ENCODE data around the gene GAD2. TPM values are rescaled to one million over a fixed set of nuclear protein-coding genes. Genes with fewer than 3 reads are reported as not detected.

Gene GAD2
- total and polyA plus RNA-seq, 2 experiments from 2014 or later, result 0.56 to 0.86 TPM

DNA sequence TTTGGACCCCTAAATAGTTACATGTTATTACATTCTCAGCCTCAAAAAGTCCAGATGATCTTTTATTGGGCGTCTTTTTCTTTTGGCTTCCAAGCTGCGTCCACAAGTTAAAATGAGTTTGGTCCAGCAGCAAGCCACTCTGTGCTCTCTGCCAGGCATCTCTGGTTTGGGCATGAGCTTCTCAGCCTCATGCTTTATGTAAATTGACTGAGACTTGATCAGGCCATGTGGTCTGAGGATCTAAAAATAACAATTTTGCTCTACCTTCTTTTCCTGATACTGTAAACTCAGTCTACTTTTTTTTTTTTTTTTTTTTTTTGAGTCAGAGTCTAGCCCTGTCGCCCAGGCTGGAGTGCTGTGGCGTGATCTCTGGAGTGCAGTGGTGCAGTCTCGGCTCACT lies 15.6 kb downstream of the GAD2 start (continued):
- TF ChIP-seq STAT1 (IDR thresholded peaks at IDR 0.05; ENCODE audit: unreplicated experiment), result no peak

DNA sequence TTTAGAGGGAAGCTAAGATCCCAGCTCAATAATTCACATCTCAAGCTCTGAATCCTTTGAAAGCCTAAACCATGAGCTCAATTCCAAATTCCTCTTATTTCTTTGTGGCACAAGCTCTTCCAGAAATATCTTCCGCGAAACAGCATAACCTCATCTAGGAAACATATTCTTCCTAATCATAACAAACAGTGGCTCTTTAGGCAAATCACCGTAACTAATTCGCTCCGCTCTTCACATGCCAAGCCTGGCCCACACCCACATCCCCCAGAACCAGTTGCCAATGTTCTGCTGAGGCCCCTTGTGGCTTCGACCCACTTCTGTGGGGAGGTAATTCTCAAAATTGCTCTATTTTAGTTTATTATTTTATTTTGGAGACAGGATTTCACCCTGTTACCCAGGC lies 19.2 kb downstream of the GAD2 start:
- H3K9me3 Mint-ChIP-seq, result no peaks in the 10 kb centered on the region
- H3K27ac Mint-ChIP-seq, result no peak overlapping the region
- Histone ChIP-seq H3K27me3 (ENCODE audit: insufficient read depth) (no peaks in the 10 kb centered on the region), H3K36me3 (ENCODE audit: insufficient read depth) (no peaks in the 10 kb centered on the region), H3K4me1 (ENCODE audit: insufficient read depth) (no peaks in the 10 kb centered on the region; the same call in 1 of the 2 replicates), H3K4me3 (no peak overlapping the region), H3K79me2 (replicated peaks; ENCODE audit: insufficient read depth) (no peaks in the 10 kb centered on the region), H3F3A (replicated peaks; ENCODE audit: low read depth) (no peaks in the 10 kb centered on the region), H3K4me2 (no peak overlapping the region), H3K27ac (ENCODE audit: low read depth) (no peak overlapping the region), H4K20me1 (replicated peaks; ENCODE audit: insufficient read depth) (no peaks in the 10 kb centered on the region), H3K9me2 (ENCODE audit: insufficient read depth) (no peaks in the 10 kb centered on the region), H2AFZ (no peak overlapping the region)
- no peaks in the 10 kb centered on the region for H3K27me3 Mint-ChIP-seq (ENCODE audit: insufficient read depth, low read depth, poor library complexity)
- H3K4me1 Mint-ChIP-seq, result peaks cover 3% of the 10 kb centered on the region; the same call in 1 of the 3 replicates
- H3K36me3 Mint-ChIP-seq (ENCODE audit: low read depth), result no peaks in the 10 kb centered on the region
- ATAC-seq (no peak), DNase-seq (ENCODE audit: low spot score) (no peak)
- TF ChIP-seq, protein P1, sequence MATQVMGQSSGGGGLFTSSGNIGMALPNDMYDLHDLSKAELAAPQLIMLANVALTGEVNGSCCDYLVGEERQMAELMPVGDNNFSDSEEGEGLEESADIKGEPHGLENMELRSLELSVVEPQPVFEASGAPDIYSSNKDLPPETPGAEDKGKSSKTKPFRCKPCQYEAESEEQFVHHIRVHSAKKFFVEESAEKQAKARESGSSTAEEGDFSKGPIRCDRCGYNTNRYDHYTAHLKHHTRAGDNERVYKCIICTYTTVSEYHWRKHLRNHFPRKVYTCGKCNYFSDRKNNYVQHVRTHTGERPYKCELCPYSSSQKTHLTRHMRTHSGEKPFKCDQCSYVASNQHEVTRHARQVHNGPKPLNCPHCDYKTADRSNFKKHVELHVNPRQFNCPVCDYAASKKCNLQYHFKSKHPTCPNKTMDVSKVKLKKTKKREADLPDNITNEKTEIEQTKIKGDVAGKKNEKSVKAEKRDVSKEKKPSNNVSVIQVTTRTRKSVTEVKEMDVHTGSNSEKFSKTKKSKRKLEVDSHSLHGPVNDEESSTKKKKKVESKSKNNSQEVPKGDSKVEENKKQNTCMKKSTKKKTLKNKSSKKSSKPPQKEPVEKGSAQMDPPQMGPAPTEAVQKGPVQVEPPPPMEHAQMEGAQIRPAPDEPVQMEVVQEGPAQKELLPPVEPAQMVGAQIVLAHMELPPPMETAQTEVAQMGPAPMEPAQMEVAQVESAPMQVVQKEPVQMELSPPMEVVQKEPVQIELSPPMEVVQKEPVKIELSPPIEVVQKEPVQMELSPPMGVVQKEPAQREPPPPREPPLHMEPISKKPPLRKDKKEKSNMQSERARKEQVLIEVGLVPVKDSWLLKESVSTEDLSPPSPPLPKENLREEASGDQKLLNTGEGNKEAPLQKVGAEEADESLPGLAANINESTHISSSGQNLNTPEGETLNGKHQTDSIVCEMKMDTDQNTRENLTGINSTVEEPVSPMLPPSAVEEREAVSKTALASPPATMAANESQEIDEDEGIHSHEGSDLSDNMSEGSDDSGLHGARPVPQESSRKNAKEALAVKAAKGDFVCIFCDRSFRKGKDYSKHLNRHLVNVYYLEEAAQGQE (IDR thresholded peaks at IDR 0.05; ENCODE audit: unreplicated experiment), result no peak
- no peak overlapping the region for H3K4me3 Mint-ChIP-seq

GRCh38 chr10:26238378-26238777 lies 21.8 kb downstream of the GAD2 start:
- Histone ChIP-seq H3K36me3 (ENCODE audit: insufficient read depth) (no peaks in the 10 kb centered on the region), H3K27me3 (ENCODE audit: insufficient read depth) (no peaks in the 10 kb centered on the region), H4K20me1 (replicated peaks; ENCODE audit: insufficient read depth) (no peaks in the 10 kb centered on the region), H3K27ac (ENCODE audit: low read depth) (no peak overlapping the region), H3K79me2 (replicated peaks; ENCODE audit: insufficient read depth) (no peaks in the 10 kb centered on the region), H3F3A (replicated peaks; ENCODE audit: low read depth) (no peaks in the 10 kb centered on the region), H3K4me1 (ENCODE audit: insufficient read depth) (peaks cover 8% of the 10 kb centered on the region), H3K4me3 (no peak overlapping the region), H2AFZ (no peak overlapping the region), H3K4me2 (no peak overlapping the region), H3K9me2 (ENCODE audit: insufficient read depth) (no peaks in the 10 kb centered on the region)
- ATAC-seq, result no peak
- Mint-ChIP-seq H3K4me3 (no peak overlapping the region), H3K36me3 (ENCODE audit: low read depth) (no peaks in the 10 kb centered on the region), H3K9me3 (no peaks in the 10 kb centered on the region), H3K27ac (no peak overlapping the region), H3K27me3 (ENCODE audit: insufficient read depth, low read depth, poor library complexity) (peaks cover 2% of the 10 kb centered on the region), H3K4me1 (peaks cover 12% of the 10 kb centered on the region)
- DNase-seq (ENCODE audit: low spot score), result no peak
- TF ChIP-seq CREB1 (CRISPR knock-in tag; IDR thresholded peaks at IDR 0.05; ENCODE audit: low read depth) (no peak), EZH2 (IDR thresholded peaks at IDR 0.05; ENCODE audit: low read depth, unreplicated experiment) (no peak), ZNF114 (CRISPR knock-in tag; IDR thresholded peaks at IDR 0.05) (no peak), POLR2AphosphoS5 (IDR thresholded peaks at IDR 0.05; ENCODE audit: low read depth) (no peak), EZH2phosphoT487 (IDR thresholded peaks at IDR 0.05; ENCODE audit: unreplicated experiment) (no peak), JUNB (IDR thresholded peaks at IDR 0.05; ENCODE audit: unreplicated experiment) (no peak), ZNF331 (CRISPR knock-in tag; IDR thresholded peaks at IDR 0.05; ENCODE audit: low read depth) (no peak), STAT1 (IDR thresholded peaks at IDR 0.05; ENCODE audit: unreplicated experiment) (no peak)
- TF ChIP-seq, protein P2, sequence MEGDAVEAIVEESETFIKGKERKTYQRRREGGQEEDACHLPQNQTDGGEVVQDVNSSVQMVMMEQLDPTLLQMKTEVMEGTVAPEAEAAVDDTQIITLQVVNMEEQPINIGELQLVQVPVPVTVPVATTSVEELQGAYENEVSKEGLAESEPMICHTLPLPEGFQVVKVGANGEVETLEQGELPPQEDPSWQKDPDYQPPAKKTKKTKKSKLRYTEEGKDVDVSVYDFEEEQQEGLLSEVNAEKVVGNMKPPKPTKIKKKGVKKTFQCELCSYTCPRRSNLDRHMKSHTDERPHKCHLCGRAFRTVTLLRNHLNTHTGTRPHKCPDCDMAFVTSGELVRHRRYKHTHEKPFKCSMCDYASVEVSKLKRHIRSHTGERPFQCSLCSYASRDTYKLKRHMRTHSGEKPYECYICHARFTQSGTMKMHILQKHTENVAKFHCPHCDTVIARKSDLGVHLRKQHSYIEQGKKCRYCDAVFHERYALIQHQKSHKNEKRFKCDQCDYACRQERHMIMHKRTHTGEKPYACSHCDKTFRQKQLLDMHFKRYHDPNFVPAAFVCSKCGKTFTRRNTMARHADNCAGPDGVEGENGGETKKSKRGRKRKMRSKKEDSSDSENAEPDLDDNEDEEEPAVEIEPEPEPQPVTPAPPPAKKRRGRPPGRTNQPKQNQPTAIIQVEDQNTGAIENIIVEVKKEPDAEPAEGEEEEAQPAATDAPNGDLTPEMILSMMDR (conservative IDR thresholded peaks at IDR 0.05; ENCODE audit: low read depth in 2 of 2), result no peak
- TF ChIP-seq, protein P1 (IDR thresholded peaks at IDR 0.05; ENCODE audit: unreplicated experiment), result no peak

All from GM23338 (cell line).